ENCODE data around the gene RDM1. TPM values are rescaled to one million over a fixed set of nuclear protein-coding genes. Genes with fewer than 3 reads are reported as not detected.

RDM1 gene
- total RNA-seq, 2 donors from 2014 or later: not detected

DNA sequence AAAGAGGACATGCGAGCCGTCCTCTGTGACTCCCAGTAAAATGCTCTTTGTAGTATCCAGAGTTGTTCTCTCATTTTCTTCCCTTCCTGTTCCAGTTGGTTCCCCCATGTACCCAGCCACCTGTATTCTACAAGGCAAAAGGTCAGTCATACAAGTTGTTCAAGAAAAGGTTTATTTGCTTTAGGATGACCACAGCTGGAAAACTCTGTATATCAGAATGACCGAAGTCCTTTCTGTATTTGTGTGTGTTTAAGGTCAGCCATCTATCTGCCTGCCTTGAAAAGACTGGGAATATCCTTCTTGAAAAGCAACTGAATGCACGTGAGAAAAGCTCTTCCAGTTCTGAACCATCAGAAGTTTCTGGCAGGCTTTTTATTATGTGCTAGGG is 42.4 kb upstream of the RDM1 start:
- intact Hi-C loops (cut with DNase I): loop anchor here (10.0 kb wide), 1 partner anchor 92 kb away; the partner anchor contains the start of gene CCL18
- WGBS, 2 donors: 63 to 70% methylated on average over 4 of the region's 4 CpGs
- Histone ChIP-seq H3K9me3 (no peaks in the 10 kb centered on the region), H3K4me3 (no peak overlapping the region), H3K27ac (peak overlapping the region in 2 of 4 donors; percentile 3 to 7), H3K27me3 (no peaks in the 10 kb centered on the region), H3K4me1 (peaks cover 15% of the 10 kb centered on the region), H3K36me3 (replicated peaks in 1 of 2; ENCODE audit: insufficient read depth in 1 of 2, low read depth in 2 of 2) (no peaks in the 10 kb centered on the region)
- DNase-seq (no peak), ATAC-seq (no peak)
- TF ChIP-seq, protein P1, sequence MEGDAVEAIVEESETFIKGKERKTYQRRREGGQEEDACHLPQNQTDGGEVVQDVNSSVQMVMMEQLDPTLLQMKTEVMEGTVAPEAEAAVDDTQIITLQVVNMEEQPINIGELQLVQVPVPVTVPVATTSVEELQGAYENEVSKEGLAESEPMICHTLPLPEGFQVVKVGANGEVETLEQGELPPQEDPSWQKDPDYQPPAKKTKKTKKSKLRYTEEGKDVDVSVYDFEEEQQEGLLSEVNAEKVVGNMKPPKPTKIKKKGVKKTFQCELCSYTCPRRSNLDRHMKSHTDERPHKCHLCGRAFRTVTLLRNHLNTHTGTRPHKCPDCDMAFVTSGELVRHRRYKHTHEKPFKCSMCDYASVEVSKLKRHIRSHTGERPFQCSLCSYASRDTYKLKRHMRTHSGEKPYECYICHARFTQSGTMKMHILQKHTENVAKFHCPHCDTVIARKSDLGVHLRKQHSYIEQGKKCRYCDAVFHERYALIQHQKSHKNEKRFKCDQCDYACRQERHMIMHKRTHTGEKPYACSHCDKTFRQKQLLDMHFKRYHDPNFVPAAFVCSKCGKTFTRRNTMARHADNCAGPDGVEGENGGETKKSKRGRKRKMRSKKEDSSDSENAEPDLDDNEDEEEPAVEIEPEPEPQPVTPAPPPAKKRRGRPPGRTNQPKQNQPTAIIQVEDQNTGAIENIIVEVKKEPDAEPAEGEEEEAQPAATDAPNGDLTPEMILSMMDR (IDR thresholded peaks at IDR 0.05): no peak
- TF ChIP-seq POLR2A (IDR thresholded peaks at IDR 0.05): no peak

DNA sequence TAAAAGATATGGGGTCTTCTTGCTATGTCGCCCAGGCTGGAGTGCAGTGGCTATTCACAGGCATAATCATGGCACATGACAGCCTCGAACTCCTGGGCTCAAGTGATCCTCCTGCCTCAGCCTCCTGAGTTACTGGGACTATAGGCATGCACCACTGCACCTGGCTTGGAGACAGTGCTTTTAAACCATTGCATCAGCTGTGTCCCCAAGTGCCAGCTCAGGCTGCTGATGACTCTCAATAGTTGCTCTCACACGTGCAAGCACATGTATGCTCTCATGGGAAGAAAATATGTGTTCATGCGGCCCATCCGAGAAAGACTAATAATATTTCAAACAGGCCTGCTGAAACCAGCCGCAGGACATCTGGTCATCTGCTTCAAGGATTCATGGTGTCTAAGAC is 42.0 kb upstream of the RDM1 start:
- TF ChIP-seq, protein P1 (IDR thresholded peaks at IDR 0.05): no peak
- TF ChIP-seq POLR2A (IDR thresholded peaks at IDR 0.05): no peak
- H3K27me3 ChIP-seq: no peaks in the 10 kb centered on the region
- no peak for ATAC-seq
- H3K36me3 ChIP-seq (replicated peaks in 1 of 2; ENCODE audit: insufficient read depth in 1 of 2, low read depth in 2 of 2): no peaks in the 10 kb centered on the region
- intact Hi-C loops (cut with DNase I): loop anchor here (10.0 kb wide), 1 partner anchor 92 kb away; the partner anchor contains the start of gene CCL18
- no peak for DNase-seq
- H3K4me3 ChIP-seq: no peak overlapping the region
- WGBS, 2 donors: 86 to 90% methylated on average over 6 of the region's 6 CpGs
- no peaks in the 10 kb centered on the region for H3K9me3 ChIP-seq
- H3K4me1 ChIP-seq: peaks cover 15% of the 10 kb centered on the region
- H3K27ac ChIP-seq: no peak overlapping the region

DNA sequence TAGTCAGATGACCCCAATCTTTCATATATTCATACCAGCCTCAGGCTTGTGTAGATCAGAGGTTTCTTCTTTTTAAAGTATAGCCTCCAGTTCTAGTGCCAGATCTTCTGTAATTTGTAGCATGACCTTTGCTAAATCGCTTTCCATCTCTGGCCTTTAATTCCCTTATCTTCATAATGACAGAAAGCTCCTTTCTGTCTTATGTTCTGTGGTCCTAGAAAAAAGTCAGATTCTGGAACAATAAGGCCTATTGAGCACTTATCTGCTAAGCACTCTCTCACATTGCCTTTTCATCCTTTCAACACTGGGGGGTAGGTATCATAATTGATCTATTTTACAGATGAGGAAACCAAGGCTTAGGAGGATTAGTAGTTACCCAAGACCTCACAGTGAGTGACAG is 41.5 kb upstream of the RDM1 start:
- H3K27ac ChIP-seq: no peak overlapping the region
- H3K4me3 ChIP-seq: no peak overlapping the region
- DNase-seq: no peak
- no peaks in the 10 kb centered on the region for H3K27me3 ChIP-seq
- 57 to 73% methylated on average over 1 of the region's 1 CpG for WGBS, 2 donors
- intact Hi-C loops (cut with DNase I): loop anchor here (10.0 kb wide), 1 partner anchor 93 kb away; the partner anchor contains the start of gene CCL18
- ATAC-seq: no peak
- H3K36me3 ChIP-seq (replicated peaks in 1 of 2; ENCODE audit: insufficient read depth in 1 of 2, low read depth in 2 of 2): no peaks in the 10 kb centered on the region
- TF ChIP-seq, protein P1 (IDR thresholded peaks at IDR 0.05): no peak
- no peak for TF ChIP-seq POLR2A (IDR thresholded peaks at IDR 0.05)
- peaks cover 15% of the 10 kb centered on the region for H3K4me1 ChIP-seq
- H3K9me3 ChIP-seq: no peaks in the 10 kb centered on the region

DNA sequence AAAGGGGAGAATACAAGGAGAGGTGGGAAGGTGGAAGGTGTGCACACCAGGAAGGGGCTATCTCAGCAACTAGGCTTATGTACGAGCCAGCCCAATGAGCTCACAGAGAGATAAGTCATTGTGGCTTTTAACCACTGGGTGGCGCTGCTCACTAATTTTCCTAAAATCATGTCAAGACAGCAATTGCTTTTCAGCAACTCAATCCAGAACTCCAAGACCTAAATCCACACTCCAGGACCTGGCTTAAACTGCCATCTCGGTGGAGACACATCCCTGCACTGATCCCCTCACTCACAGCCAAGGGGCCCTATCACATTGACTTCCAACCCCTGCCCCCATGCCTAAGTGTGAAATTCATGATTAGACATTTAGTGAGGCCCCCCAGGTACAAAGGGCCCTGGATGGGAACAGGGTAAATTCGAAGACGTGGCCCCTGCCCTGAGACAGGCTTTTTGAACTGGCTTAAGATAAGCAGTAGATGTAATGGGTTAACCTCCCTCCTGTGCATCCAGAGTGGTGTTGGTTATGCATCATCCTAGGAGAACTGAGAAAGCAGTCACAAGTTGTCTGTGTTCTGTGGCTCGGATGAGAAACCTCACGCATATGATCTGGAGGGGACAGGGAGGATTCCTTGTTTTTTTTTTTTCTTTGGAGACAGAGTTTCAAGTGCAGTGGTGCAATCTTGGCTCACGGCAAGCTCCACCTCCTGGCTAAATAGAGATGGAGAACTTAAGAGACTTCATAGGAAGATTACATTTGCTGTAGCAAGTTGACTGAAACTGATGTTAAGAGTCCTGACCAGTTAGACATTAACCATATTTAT is 39.2 kb upstream of the RDM1 start:
- TF ChIP-seq, protein P1 (IDR thresholded peaks at IDR 0.05): peak; percentile 77 to 92 (median 88)
- no peak for TF ChIP-seq POLR2A (IDR thresholded peaks at IDR 0.05)
- no peak overlapping the region for H3K4me3 ChIP-seq
- peak; percentile 66 for ATAC-seq
- no peak overlapping the region for H3K27ac ChIP-seq
- H3K27me3 ChIP-seq: no peaks in the 10 kb centered on the region
- DNase-seq: peak; percentile 82 to 87 (median 86)
- H3K4me1 ChIP-seq: peaks cover 15% of the 10 kb centered on the region
- 16 to 20% methylated on average over 8 of the region's 8 CpGs for WGBS, 2 donors
- no peaks in the 10 kb centered on the region for H3K36me3 ChIP-seq (replicated peaks in 1 of 2; ENCODE audit: insufficient read depth in 1 of 2, low read depth in 2 of 2)
- intact Hi-C loops (cut with DNase I): loop anchor here (5.0 to 10.0 kb wide), 2 partner anchors 95 to 178 kb away; partner anchors contain the start of gene CCL18
- no peaks in the 10 kb centered on the region for H3K9me3 ChIP-seq
